HG03280 (cell line): ENCODE measurements around the gene HCN2.
"Not testable (repeated sequence)": the region's sequence is repeated elsewhere in the genome, so short reads cannot be mapped to it uniquely, and the experiment has no call there.

Experiments used
- ATAC-seq: cut with Tn5 transposase; IDR thresholded peaks from one replicate; pipeline ENCODE4 v1.9.1; 2021; ENCODE audit warnings: mild to moderate bottlenecking, moderate library complexity; ENCODE audit not compliant: unreplicated experiment

Gene HCN2

DNA sequence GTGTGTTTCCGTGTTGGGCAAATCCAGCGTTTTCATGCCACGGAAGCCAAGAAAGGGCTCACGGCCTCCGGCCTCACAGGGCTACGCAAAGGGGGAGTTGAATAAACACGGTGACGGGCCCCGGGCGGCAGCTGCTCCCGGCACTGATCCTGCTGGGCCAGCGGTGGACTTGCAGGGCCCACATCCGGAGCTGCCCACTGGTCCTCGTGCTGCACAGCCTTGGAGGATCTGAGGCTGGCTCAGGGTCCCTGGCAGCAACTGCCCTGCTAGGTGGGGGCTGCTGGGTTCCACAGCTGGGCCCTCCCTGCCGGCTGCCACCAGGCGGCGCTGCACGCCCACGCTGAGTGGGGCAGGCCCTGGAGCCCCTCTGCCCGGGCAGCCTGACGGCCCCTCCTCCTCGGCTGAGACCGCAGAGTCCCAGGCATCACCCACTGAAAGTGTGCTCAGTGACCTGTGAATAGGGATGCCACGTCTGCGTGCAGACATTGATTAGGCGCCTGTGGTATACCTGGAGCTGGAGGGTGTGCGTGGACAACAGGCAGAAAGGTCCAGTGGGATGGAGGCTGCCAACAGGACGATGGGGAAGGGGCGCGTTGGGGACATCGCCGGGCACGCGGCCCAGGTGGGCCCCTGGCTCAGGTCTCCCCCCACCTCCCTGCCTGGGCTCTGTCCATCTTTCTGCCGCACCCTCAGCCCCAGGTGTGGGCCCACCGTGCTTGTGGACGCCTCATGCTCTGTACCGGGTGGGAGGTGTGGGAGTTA, 5.3 kb upstream of the HCN2 start:
- ATAC-seq, result no peak

DNA sequence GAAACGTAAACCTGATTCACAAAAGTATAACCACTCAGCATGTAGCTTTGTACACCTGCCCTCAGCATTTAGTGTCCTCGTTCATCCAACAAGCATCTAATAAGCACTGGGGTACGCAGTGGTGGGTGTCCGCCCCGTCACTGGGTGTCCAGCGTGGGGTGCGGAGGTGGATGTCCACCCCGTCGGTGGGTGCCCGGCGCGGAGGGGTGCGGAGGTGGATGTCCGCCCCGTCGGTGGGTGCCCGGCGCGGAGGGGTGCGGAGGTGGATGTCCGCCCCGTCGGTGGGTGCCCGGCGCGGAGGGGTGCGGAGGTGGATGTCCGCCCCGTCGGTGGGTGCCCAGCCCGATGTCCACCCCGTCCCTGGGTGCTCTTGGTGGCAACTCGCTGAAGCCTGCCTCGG, 4.5 kb upstream of the HCN2 start:
- ATAC-seq, result not testable (repeated sequence)

DNA sequence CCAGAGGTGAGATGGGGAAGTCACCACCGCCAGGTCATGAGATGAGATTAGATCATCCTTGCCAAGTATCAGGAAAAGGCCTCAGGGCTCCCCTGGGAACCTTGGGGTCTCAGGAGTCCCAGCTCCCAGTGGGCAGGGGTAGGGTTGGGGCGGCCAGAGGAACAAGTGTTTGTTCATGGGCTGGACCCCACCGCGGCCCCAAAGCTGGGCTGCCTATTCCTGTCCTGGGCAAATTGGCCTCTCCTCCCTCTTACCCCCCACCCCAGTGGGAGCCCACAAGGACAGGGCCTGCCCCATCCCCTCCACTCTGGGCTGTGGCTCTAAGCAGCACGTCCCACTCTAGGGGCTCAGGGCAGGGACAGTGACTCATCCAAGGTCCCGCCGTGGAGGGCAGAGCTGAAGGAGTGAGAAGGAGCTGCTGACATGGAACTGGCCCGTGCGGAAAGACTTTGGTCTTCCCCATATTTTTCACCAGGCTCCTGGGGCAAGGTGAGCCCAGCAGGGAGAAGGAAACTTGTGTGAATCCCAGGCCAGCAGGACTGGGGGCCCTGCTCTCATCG, 4.0 kb upstream of the HCN2 start:
- no peak for ATAC-seq

DNA sequence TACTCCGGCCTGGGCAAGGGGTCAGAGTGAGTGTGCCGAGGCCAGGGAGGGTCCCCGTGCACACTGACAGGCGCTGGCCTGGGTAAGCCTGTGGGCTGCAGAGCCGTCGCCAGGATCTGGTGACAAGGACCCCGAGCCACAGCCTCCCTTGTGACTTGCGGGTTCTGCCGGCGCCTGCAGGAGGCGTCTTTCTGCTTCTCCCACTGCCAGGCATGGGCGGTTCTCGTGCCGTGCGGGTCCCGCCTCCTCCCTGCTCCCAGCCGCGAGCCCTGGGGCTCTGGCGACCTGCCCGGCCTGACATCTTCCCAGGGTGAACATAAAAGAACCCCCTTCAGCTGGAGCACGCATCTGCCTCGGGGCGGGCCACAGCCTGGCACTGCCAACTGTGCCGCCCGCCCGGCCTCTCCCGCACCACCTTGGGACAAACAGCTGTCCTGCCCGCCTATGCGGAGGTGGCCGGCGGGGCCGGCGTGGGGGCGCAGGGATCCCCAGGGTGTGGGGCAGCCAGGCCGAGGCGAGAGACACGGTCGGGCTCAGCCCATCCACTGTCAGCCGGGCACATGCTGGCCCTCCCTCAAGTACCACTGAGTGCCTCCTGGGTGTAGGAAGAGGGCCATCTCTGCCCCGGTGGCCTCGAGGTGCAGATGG, 1.5 kb upstream of the HCN2 start:
- ATAC-seq, result no peak

DNA sequence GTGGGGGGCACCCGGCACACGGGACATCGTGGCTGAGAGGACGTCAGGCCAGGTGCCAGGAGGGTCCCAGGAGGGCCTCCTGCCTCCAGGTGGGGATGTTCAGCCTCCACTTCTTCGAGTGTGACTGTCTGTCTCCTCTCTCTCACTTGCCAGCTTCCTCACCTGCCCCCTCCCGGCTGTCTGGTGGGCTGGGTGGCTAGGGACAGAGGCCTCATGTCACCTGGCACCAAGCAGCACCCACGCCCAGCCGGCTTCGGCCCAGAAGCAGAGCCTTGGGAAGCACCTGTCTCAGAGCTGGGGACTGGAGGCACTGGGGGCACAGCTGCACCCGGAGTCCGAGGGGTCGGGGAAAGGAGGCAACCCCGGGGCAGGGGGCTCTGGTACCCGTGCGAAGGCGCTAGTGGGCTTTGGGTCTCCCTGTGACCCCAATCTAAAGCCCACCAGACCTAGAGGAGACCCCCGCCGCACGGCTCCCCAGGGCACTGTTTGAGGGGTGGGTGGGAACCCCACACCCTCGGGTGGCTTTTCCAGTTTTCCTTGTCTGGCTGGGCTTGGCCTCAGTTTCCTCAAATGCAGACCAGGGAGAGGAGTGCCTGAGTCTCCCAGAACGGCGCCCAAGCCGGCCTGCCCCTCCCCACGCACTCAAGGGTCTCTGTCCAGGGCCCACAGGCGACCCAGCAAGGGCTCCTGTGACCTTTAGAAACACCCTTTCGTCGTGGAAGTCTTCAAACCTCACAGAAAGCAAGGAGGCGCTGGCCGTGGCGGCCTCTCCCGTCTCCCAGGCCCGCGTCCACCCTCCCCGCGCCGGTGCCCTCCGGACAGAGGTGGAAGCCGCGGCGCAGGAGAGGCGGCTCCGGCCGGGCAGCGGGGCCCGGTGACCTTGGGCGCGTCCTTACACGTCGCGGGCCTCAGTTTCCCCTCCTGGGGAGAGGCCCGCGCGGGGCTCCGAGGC, 664 bp upstream of the HCN2 start:
- ATAC-seq, result no peak

DNA sequence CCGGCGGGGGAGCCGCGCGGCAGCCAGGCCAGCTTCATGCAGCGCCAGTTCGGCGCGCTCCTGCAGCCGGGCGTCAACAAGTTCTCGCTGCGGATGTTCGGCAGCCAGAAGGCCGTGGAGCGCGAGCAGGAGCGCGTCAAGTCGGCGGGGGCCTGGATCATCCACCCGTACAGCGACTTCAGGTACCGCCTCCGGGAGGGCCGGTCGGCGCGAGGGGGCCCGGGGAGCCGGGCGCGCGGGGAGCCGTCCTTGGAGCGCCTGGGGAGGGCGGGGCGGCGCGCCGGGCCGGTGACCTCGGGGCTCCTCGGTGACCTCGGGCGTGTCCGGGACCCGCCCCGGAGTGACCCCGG, 690 bp downstream of the HCN2 start:
- ATAC-seq, result no peak

DNA sequence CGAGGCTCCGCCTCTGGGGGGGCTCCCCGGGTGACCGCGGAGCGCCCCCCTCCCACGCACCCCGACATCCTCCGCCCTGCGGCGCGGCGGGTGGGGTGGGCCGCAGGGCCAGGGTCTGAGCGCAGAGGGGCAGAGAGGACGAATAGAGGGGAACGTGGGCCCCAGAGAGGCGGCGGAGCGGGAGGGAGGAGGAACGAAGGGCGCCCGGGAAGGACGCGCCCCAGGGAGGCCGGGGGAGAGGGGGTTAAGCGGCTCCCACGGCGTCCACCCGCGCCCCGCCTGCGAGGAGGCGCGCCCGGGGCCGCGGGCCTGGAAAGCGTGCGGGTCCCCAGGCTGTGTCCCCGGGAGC, 1.0 kb downstream of the HCN2 start:
- no peak for ATAC-seq

DNA sequence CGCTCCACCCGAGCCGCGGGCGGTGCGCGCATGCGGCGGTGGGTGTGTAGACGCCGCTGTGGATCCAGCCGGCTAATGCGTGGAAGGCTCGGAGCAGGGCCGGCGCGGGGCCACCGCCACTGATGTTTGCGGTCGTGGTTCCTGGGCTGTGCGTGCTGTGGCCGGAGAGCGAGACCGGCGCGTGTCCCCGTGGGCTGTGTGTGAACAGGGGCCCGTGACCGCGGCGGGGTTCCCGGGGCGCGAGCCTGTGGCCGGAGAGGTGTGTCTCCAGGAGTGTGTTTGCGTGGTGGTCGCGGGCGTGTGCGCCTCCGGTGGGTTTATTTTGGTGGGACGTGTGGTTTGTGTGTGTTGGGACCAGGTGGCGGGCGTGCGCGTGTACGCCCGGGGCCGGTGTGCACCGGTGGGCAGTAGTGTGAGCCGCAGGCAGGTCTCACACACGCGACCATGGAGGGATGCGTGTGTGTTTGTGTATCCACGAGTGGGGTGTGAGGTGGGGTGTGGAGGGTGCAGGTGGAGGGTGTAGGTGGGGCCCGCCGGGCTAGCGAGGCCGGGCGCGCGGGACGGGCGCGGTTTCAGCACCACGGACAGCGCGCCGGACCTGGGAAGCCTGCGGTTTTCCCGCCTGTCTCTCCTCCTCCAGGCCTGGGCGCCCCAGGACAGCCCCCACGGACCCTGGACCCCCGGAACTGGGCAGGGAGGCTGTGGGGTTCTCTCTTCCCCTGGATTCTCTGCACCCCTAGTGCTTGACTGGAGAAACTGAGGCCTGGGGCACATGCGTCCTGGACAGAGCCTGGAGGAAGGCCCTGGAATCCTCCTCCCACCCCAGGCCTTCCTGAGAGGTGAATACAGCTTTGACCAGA, 1.6 kb downstream of the HCN2 start:
- ATAC-seq, result no peak

DNA sequence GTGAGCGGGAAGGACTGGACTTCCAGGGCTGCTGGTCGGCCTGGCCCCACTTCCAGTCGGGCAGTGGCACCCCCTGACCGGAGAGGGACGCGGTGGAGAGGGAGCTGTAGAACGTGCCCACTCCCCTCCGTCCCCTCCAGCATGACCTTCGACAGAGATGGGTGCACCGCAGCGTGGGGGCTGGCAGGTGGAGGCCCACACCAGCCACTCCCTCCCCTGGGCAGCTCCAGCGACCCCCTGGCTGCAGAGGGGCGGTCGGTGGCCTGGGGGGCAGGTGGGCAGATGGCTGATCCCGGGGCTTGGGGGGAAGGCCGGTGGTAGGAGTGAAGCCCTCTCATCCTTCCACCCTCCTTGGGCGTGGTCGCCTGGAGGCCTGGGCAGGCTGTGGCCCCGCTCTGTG, 2.4 kb downstream of the HCN2 start:
- no peak for ATAC-seq

DNA sequence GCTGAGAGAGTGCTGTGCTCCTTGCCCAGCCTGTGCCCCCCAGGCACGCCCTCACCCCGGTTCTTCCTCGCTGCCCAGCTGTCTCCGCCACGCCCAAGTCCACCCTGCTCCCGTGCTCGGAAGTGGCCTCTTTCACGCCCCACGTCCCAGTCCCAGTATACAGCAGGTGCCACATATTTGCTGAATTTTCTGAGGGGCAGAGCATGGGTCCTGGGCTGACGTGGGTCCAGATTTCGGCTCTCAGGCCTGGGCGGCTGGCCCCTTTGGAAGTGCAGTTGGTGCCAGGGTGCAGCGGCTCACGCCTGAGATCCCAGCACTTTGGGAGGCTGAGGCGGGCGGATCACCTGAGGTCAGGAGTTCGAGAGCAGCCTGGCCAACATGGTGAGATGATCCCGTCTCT, 3.4 kb downstream of the HCN2 start:
- no peak for ATAC-seq

DNA sequence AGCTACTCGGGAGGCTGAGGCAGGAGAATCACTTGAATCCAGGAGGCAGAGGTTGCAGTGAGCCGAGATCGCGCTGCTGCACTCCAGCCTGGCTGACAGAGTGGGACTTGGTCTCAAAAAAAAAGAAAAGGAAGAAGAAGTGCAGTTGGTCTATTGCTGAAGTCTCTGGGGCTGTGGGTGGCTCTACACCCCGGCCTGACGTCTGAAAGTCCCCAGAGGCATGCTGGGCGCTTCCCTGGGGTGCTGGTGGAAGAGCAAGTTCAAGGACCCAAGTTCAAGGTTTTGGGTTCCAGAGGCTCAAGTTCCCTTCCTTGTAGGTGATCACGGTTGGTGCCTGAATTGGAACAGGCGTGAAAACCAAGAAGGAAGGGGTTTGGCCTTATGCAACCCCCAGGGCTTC, 3.8 kb downstream of the HCN2 start:
- ATAC-seq, result no peak

DNA sequence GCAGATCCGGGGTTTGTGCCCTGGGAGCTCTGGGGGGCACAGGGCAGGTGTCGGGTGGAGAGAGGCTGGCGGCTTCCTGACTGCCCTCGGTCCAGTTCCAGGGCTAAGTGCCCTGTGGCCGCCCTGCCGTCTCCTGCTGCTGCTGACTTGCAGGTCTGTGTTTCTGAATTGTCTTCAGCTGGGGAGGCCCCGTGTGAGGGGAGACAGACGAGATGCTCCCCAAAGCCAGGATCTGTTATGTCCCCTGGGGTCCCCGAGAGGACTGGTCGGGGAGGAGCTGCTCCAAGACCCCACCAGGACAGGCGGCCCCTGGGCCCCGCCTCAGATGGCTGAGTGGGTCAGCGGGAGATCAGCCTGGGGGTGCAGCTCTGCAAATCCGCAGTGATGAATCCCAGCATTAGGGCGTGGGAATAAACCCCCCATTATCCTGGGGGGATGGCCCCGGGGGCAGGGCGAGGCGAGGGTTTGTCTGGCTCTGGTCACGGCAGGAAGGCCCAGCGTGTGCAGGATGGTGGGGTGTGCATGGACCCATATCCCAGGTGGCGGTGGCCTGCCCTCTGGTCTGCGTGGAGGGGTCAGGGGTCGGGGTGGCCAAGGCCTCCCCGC, 4.7 kb downstream of the HCN2 start:
- ATAC-seq, result no peak

DNA sequence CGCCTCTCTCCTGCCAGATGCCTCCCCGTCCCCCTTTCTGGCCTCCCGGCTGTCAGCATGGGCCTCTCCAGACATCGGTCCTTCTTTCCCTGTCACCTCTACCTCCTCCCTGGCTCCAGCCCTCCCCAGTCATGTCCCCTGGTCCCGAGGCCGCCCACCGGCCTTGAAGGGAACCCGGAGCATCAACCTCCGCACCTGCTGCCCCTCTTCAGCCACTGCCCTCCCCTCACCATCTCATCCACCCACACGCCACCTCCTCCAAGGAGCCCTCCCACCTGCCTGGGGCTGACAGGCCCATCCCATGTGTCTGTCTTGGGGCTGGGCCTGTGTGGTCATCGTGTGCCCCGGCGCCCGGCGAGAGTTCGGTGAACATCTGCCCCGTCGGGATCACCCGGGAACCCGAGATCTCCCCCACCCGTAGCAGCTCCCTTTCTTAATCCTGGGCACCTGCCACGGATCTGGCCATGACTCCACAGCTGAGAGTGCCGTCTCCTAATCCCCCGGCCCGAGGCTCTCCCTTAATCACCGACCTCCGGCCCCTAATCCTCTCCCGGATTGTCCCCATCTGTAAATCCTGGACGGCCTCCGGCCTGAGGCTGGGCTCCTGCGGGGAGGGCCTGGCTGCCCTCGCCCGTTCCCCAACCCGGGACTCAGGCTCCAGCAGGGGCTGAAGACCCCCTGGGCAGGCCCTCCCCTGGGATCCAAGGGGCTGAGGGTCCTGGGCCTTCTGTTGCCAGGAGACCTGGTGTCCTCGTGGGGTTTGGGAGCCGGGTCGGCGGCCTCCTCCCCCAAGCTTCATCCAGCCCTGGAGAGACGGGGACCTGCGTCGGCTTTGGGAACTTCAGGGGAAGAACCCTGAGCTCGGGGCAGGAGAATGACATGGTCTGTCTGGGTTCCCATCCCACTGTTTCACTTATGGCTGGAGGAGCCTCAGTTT, 5.9 kb downstream of the HCN2 start:
- ATAC-seq, result no peak

DNA sequence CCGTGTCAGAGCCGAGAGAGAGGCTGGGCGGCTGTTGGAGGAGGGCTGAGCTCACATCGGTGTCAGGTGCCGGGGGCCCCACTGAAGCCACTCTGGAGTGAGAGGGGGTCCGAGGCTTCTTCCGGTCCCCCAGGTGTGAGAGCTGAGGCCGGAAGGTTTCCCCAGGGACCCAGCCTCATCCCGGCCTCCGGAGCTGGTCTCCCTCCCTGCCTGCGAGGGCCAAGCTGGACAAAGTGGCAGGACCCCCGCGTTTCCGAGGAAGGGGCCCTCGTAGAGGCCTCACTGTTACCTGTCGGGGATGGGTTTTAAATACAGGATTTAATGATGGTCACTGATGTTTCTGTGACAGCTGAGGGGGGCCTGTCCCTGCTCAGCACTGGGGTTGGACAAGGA, 6.6 kb downstream of the HCN2 start:
- no peak for ATAC-seq

DNA sequence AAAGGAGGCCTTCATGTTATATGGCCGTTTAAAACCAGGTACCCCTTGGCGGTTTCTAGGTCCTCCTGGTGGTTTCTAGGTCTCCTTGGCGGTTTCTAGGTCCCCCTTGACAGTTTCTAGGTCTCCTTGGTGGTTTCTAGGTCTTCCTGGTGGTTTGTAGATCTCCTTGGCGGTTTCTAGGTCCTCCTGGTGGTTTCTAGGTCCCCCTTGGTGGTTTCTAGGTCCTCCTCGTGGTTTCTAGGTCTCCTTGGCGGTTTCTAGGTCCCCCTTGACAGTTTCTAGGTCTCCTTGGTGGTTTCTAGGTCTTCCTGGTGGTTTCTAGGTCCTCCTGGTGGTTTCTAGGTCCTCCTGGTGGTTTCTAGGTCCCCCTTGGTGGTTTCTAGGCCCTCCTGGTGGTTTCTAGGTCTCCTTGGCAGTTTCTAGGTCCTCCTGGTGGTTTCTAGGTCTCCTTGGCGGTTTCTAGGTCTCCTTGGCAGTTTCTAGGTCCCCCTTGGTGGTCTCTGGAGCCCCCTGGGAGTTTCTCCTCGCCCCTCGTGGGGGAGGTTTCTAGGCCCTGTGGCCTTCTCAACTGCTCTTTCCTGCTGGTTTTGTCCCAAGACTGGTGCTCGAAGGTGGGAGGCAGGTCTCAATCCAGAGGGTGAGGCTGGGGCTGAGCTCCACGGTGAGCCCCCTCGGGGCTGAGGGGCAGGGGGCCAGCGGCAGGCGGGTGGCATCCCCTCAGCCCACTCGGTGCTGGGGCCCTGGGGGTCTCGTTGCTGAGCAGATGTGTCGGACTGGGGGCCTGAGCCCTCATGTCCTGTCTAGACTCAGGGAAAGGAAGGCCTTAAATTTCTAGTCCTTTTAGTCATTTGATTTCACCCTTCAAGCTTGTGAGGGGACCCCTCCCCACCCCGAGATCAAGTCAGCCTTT, 8.0 kb downstream of the HCN2 start:
- ATAC-seq, result no peak

DNA sequence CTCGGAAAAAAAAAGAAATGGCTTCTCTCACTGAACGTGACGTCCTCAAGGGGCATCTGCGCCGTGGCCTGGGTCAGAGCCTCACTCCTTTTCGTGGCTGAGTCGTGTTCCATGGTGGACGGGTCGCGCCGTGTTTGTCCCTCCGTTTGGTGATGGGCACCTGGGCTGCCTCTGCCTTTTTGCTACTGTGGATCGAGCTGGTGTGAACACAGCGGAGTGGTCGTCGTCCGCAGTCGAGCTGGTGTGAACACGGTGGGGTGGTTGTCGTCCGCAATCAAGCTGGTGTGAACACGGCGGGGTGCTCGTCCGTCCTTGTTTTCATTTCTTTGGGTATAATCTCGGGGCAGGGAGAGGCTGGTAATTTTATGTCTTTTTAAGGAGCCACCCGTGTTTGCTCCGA, 11.6 kb downstream of the HCN2 start:
- ATAC-seq, result no peak

DNA sequence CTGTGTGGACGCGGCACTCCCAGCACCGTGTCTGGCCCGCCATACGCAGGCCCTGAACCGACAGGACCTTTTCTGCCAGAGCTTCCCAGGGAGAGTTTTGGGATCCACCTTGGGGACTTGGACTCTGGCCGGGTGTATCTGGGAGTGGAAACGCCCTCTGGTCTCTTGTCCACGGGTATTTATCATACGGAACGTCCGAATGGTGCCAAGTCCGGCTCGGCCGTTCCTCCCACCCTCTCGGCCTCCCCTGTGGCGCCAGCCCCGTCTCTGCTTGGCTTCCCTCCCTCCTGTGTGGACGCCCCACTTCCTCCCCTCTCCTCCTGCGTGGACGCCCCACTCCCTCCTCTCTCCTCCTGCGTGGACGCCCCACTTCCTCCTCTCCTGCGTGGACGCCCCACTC, 12.1 kb downstream of the HCN2 start:
- ATAC-seq, result no peak
